SH-SY5Y (cell line): ENCODE data around the gene PALB2.

Experiments used
- GATA2 ChIP-seq: IDR thresholded peaks from 2 replicates; pipeline ENCODE4 v1.6.1; 2011; ENCODE audit warnings: mild to moderate bottlenecking, low read depth, low read length
- GATA3 ChIP-seq: IDR thresholded peaks from 2 replicates; pipeline ENCODE4 v1.6.1; 2011; ENCODE audit warnings: low read depth, mild to moderate bottlenecking, low read length, moderate library complexity

DNA sequence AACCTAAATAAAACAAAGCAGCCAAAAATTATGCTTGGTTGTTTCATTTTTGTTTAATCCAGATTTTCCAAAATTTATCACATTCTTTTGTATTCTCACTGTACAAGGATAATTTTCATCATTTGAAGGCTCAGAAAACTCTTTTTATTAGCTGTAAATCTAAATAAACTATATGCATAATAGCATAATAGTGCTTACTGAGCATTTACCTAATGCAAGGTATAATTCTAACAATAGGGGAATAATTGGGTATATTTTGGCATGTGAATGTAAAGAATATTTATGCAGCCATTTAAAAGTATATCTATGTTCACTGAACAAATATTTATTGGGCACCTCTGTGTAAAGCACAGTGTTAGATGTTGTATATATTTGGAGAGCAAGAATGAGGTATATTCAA is 17.0 kb downstream of the PALB2 start:
- TF ChIP-seq GATA2 (no peak), GATA3 (no peak)
